Motor neuron (in vitro differentiated cells): Measurements from ENCODE around the gene ITPK1. TPM values are rescaled to one million over a fixed set of nuclear protein-coding genes. Genes with fewer than 3 reads are reported as not detected.

ENCODE experiments used
- ATAC-seq, 8 experiments: fragments of 200-7000 bp; cut with Tn5 transposase; replicated peaks in 6 of 8; 2 replicates each; pipeline ENCODE4 v1.8.0; 2021; ENCODE audit warnings: mild to moderate bottlenecking in 8 of 8, moderate library complexity in 8 of 8
- H3K27ac ChIP-seq, 2 donors: fragments of 250-450 bp; sonication (Bioruptor Pico); 2 replicates each; pipeline ENCODE4 v1.9.0; 2021; ENCODE audit warnings: antibody characterized with exemption in 2 of 2, mild to moderate bottlenecking in 2 of 2, moderate library complexity in 1 of 2
- H3K4me1 ChIP-seq, 2 donors: fragments of 250-450 bp; sonication (Bioruptor Pico); replicated peaks in 1 of 2; 2 replicates each; pipeline ENCODE4 v1.6.1; 2021; ENCODE audit warnings: antibody characterized with exemption in 2 of 2, mild to moderate bottlenecking in 2 of 2, moderate library complexity in 1 of 2
- H3K4me3 ChIP-seq, 5 donors: fragments of 250-450 bp; sonication (Bioruptor Pico); 2 replicates each; pipeline ENCODE4 v1.9.0; 2021; ENCODE audit warnings: antibody characterized with exemption in 5 of 5, mild to moderate bottlenecking in 5 of 5, moderate library complexity in 4 of 5
- WGBS, 10 experiments: fragments of 450-650 bp; shearing (Covaris generic); methylation state at CpG; one replicate each; pipeline ENCODE4 v1.0.0; 2022; 5-methylcytosine and 5-hydroxymethylcytosine counted together
- in situ Hi-C, 9 experiments: fragments of 400-800 bp; cut with MboI; loops; one replicate each; pipeline ENCODE4 v1.15.0; 2021; ENCODE audit warnings: low sequenced_read_pairs in 9 of 9, low pct_unique_long_range_greater_than_20kb in 2 of 9; ENCODE audit not compliant: unreplicated experiment in 9 of 9
- total RNA-seq, 8 experiments: library from RNA; unstranded; fragments of 300-600 nt; gene quantifications; 2 replicates each; pipeline versions ENCODE4 v1.2.3 to v1.2.4, GENCODE V29; 2022

ITPK1 gene
- total RNA-seq, 8 experiments from 2014 or later, result 16.2 to 37.3 (median 22.4) TPM

DNA sequence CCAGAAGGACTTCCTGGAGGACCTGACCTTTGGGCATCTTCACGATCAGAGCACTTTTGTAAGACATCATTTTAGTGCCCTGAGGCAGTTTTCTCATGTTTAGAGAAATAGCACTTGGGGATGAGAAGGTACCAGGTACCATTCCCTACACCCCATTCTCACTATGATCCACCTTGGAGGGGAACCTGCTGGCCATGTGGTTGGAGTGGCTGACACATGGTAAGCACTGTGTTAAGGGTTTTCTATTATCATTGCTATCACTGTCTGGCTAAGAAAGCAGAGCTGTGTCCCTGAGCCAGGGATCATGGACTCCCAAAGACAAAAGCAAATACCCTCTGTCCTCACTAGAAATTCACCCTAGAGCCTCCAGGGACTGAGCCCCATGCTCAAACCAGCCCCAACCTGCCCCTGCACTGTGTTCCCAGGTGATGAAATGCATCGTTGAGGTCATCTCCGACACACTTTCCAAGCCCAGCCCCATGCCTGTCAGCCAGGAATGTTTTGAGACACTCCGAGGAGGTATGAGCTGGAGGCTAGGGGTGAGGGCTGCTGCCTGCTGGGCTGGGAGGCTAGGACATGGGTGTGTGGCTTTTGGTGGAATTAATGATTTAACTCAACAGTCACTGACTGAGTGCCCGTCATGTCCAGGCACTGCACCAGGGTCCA is 189.4 kb downstream of the ITPK1 start:
- peak in 1 of 8 experiments; percentile 2 for ATAC-seq
- in situ Hi-C loops, result no loop called here
- H3K27ac ChIP-seq, result no peak overlapping the region
- 20 to 82% (median 70%) methylated on average over 1 to 3 of the region's 5 CpGs; no CpG with 5 or more reads in 4 of the 10 experiments for WGBS, 10 experiments
- no peak overlapping the region for H3K4me3 ChIP-seq
- peaks cover 16 to 22% of the 10 kb centered on the region in 2 donors for H3K4me1 ChIP-seq

DNA sequence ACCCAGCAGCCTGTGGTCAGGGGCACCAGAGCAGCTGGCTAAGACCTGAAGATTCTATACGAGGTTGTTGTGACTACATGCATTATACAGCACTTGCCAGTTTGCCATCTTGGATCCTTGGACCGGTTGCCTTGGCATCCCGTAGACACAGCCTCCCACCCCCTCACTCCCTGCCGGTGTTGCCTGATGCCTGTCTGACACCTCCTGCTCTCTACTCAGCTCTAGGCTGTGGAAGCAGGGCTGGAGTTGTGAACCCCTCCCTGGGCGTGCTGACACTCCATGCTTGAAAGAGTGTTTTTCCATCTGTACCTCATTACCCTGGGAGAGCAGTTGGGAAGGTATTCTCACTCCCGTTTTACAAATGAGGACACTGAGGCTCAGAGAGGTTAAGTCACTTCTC is 190.3 kb downstream of the ITPK1 start:
- WGBS, 10 experiments, result 0 to 92% (median 50%) methylated on average over 1 to 5 of the region's 6 CpGs; no CpG with 5 or more reads in 6 of the 10 experiments
- no peak overlapping the region for H3K27ac ChIP-seq
- ATAC-seq, result no peak
- H3K4me3 ChIP-seq, result no peak overlapping the region
- peaks cover 16 to 22% of the 10 kb centered on the region in 2 donors for H3K4me1 ChIP-seq
- in situ Hi-C loops, result no loop called here

DNA sequence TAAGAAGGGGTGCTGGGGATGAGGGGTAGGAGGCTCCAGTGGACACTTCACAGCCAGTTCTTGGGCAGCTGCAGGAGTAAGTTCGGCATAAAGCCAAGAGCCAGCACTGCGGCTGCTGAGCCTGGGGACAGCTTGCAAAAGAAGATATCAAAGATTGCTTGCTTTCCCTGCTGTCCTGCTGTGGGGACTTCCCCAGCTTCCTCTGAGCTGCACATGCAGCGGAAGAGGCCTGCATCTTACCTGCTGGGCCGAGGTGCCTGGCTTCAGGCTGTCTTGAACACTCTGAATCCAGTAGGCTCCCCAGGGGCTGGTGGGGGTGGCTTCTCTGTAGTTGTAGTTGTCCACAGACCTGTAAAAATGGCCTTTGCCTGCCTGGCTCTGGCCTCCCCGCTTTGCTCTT is 191.5 kb downstream of the ITPK1 start:
- 13 to 67% (median 33%) methylated on average over 1 to 3 of the region's 5 CpGs; no CpG with 5 or more reads in 7 of the 10 experiments for WGBS, 10 experiments
- Histone ChIP-seq H3K4me3 (peak overlapping the region; percentile 59 to 98 (median 86)), H3K27ac (no peak overlapping the region), H3K4me1 (peaks cover 16 to 22% of the 10 kb centered on the region in 2 donors)
- peak in 2 of 8 experiments; percentile 0 to 1 for ATAC-seq
- in situ Hi-C loops, result no loop called here

DNA sequence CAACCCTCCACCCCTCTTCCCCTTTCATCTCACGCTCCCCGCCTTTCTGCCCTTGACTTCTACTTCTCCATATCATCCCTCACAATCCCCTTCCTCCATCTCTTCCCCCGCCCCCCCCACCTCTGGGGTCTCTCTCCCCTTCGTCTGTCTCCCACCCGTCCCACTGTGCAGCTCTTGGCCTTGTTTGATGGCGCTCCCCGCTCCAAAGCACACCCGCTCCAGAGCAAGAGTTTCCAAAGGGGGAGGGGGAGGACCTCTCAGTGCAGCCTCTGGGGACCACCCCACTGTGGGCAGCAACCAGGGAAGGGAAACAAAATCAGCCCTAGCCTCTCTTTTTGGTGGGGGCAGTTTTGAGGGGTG is 192.0 kb downstream of the ITPK1 start:
- peaks cover 16 to 22% of the 10 kb centered on the region in 2 donors for H3K4me1 ChIP-seq
- in situ Hi-C loops, result no loop called here
- ATAC-seq, result peak in 5 of 8 experiments; percentile 5 to 16 (median 13)
- WGBS, 10 experiments, result 50% methylated on average over 1 of the region's 8 CpGs; no CpG with 5 or more reads in 9 of the 10 experiments
- H3K27ac ChIP-seq, result no peak overlapping the region
- peak overlapping the region; percentile 59 to 98 (median 86) for H3K4me3 ChIP-seq

DNA sequence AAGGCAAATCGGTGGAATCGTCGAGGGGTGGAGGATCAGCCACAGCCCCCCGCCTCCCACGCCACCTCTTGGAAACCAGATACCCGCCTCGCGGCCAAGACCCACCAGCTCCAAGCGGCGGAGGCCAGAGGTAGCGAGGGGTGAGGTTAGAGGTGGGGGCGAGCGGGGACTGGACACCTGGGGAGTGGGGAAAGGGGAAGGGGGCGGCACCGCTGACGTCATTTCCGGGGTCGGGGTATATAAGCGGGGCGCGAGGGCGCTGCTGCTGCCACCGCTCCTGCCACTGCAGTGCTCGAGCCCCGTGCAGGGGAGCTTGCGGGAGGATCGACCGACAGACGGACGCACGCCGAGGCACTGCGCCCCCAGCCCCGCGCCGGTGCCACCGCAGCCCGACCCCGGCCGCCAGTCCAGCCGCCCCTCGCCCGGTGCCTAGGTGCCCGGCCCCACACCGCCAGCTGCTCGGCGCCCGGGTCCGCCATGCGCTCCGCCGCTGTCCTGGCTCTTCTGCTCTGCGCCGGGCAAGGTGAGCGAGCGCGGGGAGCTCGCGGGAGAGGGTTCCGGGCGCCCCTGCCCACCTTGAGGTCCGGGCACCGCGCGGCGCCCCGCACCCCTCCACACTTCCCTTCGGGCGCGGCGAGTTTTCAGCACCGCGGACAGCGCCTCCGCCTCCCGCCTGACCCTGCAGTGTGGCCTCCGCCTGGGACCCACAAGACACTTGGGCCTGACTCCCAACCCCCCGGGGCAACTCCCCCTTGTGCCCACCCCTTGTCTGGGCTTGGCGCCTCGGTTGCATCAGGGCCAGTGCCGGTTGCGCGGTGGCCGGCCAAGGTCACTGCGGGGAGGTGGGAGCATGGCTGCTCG is 192.6 kb downstream of the ITPK1 start, which contains the start of gene CHGA:
Gene CHGA (plus strand): TSS at position 268 of the 861 bp plus-strand sequence. CDS start 210 bp downstream, at position 478.
- in situ Hi-C loops, result no loop called here
- ATAC-seq, result peak; percentile 76 to 98 (median 82)
- WGBS, 10 experiments, result 10% methylated on average over 2 of the region's 86 CpGs; no CpG with 5 or more reads in 9 of the 10 experiments
- peak within 1 kb of the TSS; percentile 59 to 98 (median 86) for H3K4me3 ChIP-seq
- peak within 1 kb of the TSS; percentile 53 to 65 for H3K27ac ChIP-seq
- peaks cover 16 to 22% of the 10 kb centered on the region in 2 donors for H3K4me1 ChIP-seq

DNA sequence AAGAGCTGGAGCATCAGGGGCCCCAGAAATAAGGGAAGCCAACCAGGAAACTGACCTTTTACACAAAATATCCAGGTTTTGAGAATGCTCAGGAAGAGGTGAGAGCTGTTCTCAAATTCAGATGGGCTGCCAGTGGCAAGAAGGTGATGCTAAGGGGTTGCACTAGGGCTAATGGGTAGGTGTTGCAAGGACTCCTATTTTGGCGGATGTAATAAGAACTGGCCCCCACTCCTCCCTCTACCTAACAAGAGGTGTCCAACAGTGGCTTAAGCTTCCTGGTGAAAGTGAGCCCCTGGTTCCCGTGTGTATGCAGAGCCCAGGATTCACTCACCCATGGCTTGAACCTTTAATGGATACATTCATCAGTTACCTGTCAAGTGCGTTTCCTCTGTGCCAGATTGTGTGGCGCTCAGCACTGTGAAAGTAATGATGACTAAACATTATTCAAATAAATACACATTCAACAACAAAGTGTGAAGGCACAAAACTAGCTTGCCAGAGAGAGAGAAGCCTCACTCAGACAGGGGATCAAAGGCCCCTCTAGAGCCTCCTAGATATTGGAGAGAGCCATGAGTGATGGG is 193.5 kb downstream of the ITPK1 start:
- H3K4me1 ChIP-seq, result peaks cover 16 to 22% of the 10 kb centered on the region in 2 donors
- H3K27ac ChIP-seq, result peak overlapping the region; percentile 53 to 65
- peak in 5 of 8 experiments; percentile 1 to 50 (median 41) for ATAC-seq
- peak overlapping the region; percentile 59 to 98 (median 86) for H3K4me3 ChIP-seq
- WGBS, 10 experiments, result 30 to 81% (median 50%) methylated on average over 1 to 4 of the region's 4 CpGs; no CpG with 5 or more reads in 3 of the 10 experiments
- in situ Hi-C loops, result no loop called here

DNA sequence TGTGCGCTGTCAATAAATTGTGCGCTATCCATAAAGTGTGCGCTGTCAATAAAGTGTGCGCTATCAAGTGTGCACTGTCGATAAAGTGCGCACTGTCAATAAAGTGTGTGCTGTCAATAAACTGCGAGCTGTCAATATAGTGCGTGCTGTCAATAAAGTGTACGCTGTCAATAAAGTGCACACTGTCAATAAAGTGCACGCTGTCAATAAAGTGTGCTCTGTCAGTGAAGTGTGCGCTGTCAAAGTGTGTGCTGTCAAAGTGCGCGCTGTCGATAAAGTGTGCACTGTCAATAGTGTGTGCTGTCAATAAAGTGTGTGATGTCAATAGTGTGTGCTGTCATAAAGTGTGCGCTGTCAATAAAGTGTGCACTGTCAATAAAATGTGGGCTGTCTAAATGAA is 195.7 kb downstream of the ITPK1 start:
- in situ Hi-C loops, result no loop called here
- ATAC-seq, result no peak
- WGBS, 10 experiments, result 82 to 100% (median 94%) methylated on average over 1 to 15 of the region's 15 CpGs; no CpG with 5 or more reads in 1 of the 10 experiments
- no peak overlapping the region for H3K27ac ChIP-seq
- peaks cover 16 to 21% of the 10 kb centered on the region in 2 donors for H3K4me1 ChIP-seq
- H3K4me3 ChIP-seq, result no peak overlapping the region

DNA sequence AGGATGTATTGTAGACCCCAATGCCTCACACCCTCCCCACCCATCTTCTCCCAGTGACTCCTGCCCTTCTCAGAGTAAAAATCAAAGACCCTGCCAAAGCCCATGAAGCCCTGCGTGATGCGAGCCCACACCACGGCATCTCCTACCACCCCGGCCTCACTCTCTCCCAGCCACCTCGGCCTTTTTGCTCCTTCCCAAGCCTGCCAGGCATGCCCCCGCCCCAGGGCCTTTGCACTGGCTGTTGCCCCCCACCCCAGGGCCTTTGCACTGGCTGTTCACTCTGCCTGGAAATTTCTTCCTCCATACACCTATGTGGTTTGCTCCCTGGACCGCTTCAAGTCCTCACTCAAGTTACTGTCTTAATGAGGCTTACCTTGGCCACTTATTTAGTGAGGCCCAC is 197.8 kb downstream of the ITPK1 start:
- in situ Hi-C loops, result no loop called here
- WGBS, 10 experiments, result 40 to 83% methylated on average over 1 of the region's 7 CpGs; no CpG with 5 or more reads in 8 of the 10 experiments
- Histone ChIP-seq H3K4me1 (peaks cover 8 to 9% of the 10 kb centered on the region in 2 donors), H3K4me3 (no peak overlapping the region), H3K27ac (no peak overlapping the region)
- no peak for ATAC-seq

DNA sequence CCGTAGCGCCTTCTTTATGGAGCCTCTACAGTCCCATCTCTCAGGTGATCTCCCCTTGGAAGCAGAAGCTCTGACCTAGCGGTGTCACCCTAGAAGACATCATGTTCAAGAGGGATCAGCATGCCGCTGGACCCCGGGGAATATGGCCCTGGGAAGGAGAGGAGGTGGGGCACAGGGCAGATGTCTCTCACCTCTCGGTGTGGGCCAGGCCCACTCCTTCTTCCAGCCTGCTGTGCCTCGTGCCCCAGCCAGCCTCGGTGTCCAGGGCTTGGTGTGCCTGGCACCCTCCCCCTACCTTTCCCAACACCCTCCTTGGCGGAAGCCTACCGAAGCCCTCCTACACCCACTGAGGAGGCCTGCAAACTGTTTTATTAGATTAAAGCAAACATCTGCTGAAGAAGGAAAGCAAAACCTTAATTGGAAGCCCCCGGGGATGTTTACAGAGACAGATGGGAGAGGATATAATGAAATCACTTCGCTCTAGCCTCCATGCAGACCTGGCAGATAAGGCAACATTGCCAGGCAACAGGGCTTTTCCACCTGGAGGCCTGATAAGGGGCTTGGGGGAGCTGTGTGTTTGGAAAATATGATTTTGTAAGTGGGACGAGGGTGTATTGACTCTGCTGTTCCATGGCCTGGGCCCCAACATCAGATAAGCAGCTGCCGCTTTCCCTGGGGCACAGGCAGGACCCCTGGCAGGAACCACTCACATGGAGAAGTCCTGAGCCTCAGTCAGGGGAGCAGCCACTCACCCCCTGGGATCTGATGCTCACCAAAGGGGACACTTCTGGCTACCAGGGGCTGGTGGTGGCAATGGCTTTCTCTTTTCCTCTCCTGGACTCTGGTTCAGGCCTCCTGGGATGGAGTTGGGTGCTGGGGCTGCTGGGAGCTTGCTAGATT is 198.4 kb downstream of the ITPK1 start:
- 0 to 82% (median 64%) methylated on average over 1 to 6 of the region's 14 CpGs; no CpG with 5 or more reads in 4 of the 10 experiments for WGBS, 10 experiments
- Histone ChIP-seq H3K4me1 (peaks cover 3 to 4% of the 10 kb centered on the region in 2 donors), H3K27ac (no peak overlapping the region), H3K4me3 (no peak overlapping the region)
- in situ Hi-C loops, result no loop called here
- ATAC-seq, result peak in 1 of 8 experiments; percentile 54

DNA sequence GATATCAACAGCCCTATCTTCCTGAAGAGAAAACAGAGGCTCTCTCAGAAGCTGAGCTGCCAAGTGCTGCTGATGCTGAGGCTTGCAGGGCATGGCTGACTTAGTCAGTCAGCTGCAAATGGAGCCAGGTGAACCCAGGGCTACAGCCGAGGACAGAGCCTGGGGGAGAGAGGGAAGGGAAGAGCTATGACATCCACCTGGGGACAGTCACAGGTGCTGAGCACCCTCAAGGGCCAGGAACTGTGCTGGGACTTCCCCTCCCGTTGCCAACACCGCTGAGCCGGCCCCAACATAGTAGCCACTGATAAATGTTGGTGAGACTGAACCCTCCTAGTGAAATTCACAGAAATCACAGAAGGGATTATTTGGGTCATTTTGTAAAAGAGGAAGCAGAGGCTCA is 199.5 kb downstream of the ITPK1 start:
- ATAC-seq, result no peak
- H3K27ac ChIP-seq, result no peak overlapping the region
- no peaks in the 10 kb centered on the region for H3K4me1 ChIP-seq
- WGBS, 10 experiments, result 25 to 54% (median 38%) methylated on average over 1 to 4 of the region's 4 CpGs; no CpG with 5 or more reads in 7 of the 10 experiments
- in situ Hi-C loops, result no loop called here
- H3K4me3 ChIP-seq, result no peak overlapping the region

DNA sequence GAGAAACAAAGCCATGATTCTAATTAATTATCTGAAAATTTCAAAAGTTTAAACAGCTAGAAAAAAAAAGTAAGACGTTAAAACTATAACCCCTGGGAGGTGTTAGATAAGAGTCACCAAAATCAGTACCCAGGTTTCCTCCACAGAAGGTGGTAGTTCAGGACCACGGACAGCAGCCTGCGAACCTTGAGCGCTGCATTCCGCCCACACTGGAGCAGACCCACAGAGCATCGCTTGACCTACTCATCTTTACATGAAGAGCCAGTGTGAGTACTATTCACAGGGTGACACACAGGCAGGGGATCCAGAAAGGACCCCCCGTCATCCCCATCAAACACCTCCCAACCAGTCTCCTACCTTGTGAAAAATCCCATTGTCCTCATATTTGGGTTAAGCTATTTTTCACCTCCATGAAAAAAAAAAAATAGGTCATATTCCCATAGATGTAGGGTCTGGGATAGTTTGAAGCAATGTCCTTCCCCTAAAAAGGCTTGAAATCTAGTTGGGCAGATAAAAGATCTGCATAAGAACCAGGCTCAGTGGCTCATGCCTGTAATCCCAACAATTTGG is 201.6 kb downstream of the ITPK1 start:
- 0 to 17% (median 0%) methylated on average over 1 to 7 of the region's 7 CpGs for WGBS, 10 experiments
- peak in 2 of 8 experiments; percentile 28 to 45 for ATAC-seq
- in situ Hi-C loops, result no loop called here
- Histone ChIP-seq H3K4me1 (no peaks in the 10 kb centered on the region), H3K4me3 (no peak overlapping the region), H3K27ac (no peak overlapping the region)
